ENCODE data around the gene USP14. TPM values are rescaled to one million over a fixed set of nuclear protein-coding genes. Genes with fewer than 3 reads are reported as not detected.

USP14 gene
- total RNA-seq, 1 experiment from 2014 or later: 73.2 TPM

GRCh38 chr18:154151-154550, 4.2 kb upstream of the USP14 start:
- CTCF ChIA-PET: no interaction called here
- H3K27me3 Mint-ChIP-seq (ENCODE audit: unreplicated experiment): peaks cover 10% of the 10 kb centered on the region
- no peaks in the 10 kb centered on the region for H3K4me1 Mint-ChIP-seq (ENCODE audit: low read depth, unreplicated experiment)
- no TSS peak for BruUV-seq (replicated peaks)
- no peak for DNase-seq
- TF ChIP-seq CTCF (IDR thresholded peaks at IDR 0.05; ENCODE audit: unreplicated experiment): no peak
- H3K27ac Mint-ChIP-seq (ENCODE audit: unreplicated experiment): no peak overlapping the region
- no peak overlapping the region for H3K4me3 Mint-ChIP-seq (ENCODE audit: low read depth, unreplicated experiment)
- intact Hi-C loops (cut with micrococcal nuclease; ENCODE audit: unreplicated experiment): no loop called here
- H3K9me3 Mint-ChIP-seq (ENCODE audit: low read depth, unreplicated experiment): no peaks in the 10 kb centered on the region
- H3K36me3 Mint-ChIP-seq (ENCODE audit: insufficient read depth, unreplicated experiment): peaks cover 12% of the 10 kb centered on the region

- CTCF ChIA-PET: interaction anchor here (0.6 kb wide), 1 partner anchor 134 kb away, joined by 6 read pairs; no protein-coding TSS in a partner anchor
- BruUV-seq (replicated peaks): no TSS peak
- Mint-ChIP-seq H3K27me3 (ENCODE audit: unreplicated experiment) (no peaks in the 10 kb centered on the region), H3K4me1 (ENCODE audit: low read depth, unreplicated experiment) (no peaks in the 10 kb centered on the region), H3K9me3 (ENCODE audit: low read depth, unreplicated experiment) (no peaks in the 10 kb centered on the region), H3K36me3 (ENCODE audit: insufficient read depth, unreplicated experiment) (peaks cover 22% of the 10 kb centered on the region), H3K4me3 (ENCODE audit: low read depth, unreplicated experiment) (no peak overlapping the region), H3K27ac (ENCODE audit: unreplicated experiment) (no peak overlapping the region)
- intact Hi-C loops (cut with micrococcal nuclease; ENCODE audit: unreplicated experiment): no loop called here
- TF ChIP-seq CTCF (IDR thresholded peaks at IDR 0.05; ENCODE audit: unreplicated experiment): no peak
- no peak for DNase-seq
Observed at GRCh38 chr18:155688-156087, 2.7 kb upstream of the USP14 start.

GRCh38 chr18:156514-157230, 1.7 kb upstream of the USP14 start:
- DNase-seq: no peak
- Mint-ChIP-seq H3K36me3 (ENCODE audit: insufficient read depth, unreplicated experiment) (peaks cover 27% of the 10 kb centered on the region), H3K4me1 (ENCODE audit: low read depth, unreplicated experiment) (peaks cover 9% of the 10 kb centered on the region), H3K4me3 (ENCODE audit: low read depth, unreplicated experiment) (no peak overlapping the region), H3K27me3 (ENCODE audit: unreplicated experiment) (no peaks in the 10 kb centered on the region), H3K9me3 (ENCODE audit: low read depth, unreplicated experiment) (no peaks in the 10 kb centered on the region), H3K27ac (ENCODE audit: unreplicated experiment) (no peak overlapping the region)
- TF ChIP-seq CTCF (IDR thresholded peaks at IDR 0.05; ENCODE audit: unreplicated experiment): no peak
- CTCF ChIA-PET: no interaction called here
- BruUV-seq (replicated peaks): no TSS peak
- intact Hi-C loops (cut with micrococcal nuclease; ENCODE audit: unreplicated experiment): no loop called here

GRCh38 chr18:159037-159652, 788 bp downstream of the USP14 start:
- no peak for DNase-seq
- peaks cover 42% of the 10 kb centered on the region for H3K36me3 Mint-ChIP-seq (ENCODE audit: insufficient read depth, unreplicated experiment)
- H3K4me3 Mint-ChIP-seq (ENCODE audit: low read depth, unreplicated experiment): peak overlapping the region; percentile 78
- CTCF ChIA-PET: interaction anchor here (0.5 kb wide), 1 partner anchor 106 kb away, joined by 3 read pairs; no protein-coding TSS in a partner anchor
- peaks cover 9% of the 10 kb centered on the region for H3K4me1 Mint-ChIP-seq (ENCODE audit: low read depth, unreplicated experiment)
- no peak for TF ChIP-seq CTCF (IDR thresholded peaks at IDR 0.05; ENCODE audit: unreplicated experiment)
- intact Hi-C loops (cut with micrococcal nuclease; ENCODE audit: unreplicated experiment): no loop called here
- H3K27me3 Mint-ChIP-seq (ENCODE audit: unreplicated experiment): no peaks in the 10 kb centered on the region
- no peaks in the 10 kb centered on the region for H3K9me3 Mint-ChIP-seq (ENCODE audit: low read depth, unreplicated experiment)
- peak overlapping the region; percentile 76 for H3K27ac Mint-ChIP-seq (ENCODE audit: unreplicated experiment)
- TSS peak; percentile 49 for BruUV-seq (replicated peaks)

All from Calu3 (cell line).